Activated naive CD4-positive, alpha-beta T cell (primary cell): Measurements from ENCODE around the gene SLC19A1.

ENCODE experiments used
- DNase-seq, 4 experiments: peaks; one replicate each; lab custom pipeline; 2025; lab: John Stamatoyannopoulos, UW

SLC19A1 gene

DNA sequence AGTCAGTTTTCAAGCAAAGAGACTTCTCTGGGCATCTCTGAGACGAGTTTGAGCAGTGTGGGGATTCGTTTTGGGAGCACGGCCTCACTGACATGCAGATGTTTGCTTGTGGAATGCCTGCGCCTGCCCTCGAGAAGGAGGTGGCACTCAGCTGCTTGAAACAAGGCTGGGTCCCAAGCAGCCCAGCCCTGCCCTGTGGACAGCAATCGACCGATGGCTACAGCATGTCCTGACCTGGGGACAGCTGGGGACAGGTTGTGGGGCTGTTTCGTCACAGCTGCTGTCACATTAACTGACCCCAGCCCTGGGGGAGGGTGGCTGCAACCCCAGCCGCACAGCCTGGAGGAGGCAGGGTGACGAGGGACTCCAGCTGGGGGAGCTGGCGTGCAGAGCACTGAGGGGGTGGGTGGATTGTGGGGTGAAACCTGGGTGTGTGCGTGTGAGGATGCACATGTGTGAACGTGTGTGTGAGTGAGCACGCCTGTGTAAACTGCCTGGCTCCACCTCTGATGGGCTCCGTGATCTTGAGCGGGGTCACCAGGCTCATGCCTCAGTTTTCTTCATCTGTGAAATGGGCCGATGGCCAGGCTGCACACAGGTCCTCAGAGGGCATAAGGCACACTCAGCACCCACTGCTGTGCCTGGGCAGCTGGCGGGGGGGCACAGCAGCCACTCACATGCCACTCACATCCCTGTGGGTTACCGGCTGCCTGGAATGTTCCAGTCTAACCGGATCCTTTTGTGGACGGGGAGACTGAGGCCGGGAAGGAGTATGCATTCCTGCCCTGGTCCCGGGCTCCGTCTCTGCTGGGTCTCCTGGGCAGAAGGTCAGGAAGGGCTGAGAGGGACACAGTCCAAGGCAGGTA, 87.9 kb downstream of the SLC19A1 start:
- DNase-seq, result no peak

DNA sequence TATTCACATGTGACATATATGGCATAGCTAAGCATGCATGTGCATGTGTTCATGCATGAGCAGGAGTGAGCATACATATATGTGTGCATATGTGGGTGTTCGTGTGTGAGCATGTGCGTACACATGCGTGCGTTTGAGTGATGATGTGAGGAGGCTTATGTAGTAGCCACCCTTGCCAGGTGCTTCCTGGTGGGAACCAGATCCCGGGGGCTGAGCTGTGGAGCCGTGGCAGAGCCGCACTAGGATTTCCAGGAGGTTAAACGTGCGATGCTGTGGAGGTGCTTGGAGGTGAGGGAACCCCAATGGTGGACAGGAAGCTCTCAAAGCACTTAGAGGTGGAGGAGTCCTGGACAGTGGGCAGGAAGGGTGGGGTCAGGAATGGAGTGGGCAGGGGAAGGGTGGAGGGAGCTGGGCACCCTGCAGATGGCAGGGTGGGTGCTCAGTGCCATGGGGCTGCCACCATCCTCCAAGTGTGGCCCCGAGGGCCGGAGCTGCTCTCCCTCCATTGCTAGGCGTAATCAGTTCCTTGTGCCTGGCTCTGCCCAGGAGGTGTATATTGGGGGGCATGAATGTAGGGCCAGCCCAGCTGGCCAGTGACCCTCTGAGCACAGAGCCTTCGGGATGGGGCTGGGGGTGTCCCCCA, 88.8 kb downstream of the SLC19A1 start:
- no peak for DNase-seq

DNA sequence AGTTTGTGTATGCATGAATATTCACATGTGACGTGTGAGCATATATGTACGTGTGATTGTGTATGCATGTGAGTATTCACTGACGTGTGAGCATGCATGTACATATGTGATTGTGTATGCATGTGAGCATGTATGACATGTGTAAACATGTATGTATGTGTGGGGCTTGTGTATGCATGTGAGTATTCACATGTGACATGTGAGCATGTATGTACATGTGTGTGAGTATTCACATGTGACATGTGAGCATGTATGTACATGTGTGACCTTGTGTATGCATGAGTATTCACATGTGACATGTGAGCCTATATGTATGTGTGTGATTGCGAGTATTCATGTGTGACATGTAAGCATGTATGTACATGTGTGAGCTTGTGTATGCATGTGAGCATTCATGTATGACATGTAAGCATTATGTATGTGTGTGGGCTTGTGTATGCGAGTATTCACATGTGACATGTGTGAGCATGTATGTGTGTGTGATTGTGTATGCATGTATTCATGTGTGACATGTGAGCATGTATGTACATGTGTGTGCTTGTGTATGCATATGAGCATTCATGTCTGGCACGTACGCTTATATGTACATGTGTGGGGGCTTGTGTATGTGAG, 89.4 kb downstream of the SLC19A1 start:
- no peak for DNase-seq

DNA sequence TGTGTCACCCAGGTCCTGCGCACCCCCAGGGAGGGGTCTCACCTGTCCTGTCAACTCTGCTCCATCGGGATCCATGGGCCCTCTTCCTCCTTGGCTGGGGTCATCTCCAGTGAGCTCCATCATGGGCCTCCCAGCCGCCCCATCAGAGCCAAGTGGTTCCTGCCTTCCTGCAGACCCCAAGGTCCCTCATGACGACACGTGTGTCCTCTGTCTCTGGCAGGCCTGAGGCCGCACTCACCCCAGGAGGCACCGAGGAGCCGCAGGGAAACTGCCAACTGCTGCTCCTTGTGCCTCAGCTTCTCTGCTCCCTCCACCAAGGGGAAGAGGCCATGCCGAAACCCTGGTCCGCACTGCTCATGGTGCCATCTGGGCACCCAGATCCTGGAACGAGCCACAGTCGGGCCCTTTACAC, 90.5 kb downstream of the SLC19A1 start:
- DNase-seq, result no peak

DNA sequence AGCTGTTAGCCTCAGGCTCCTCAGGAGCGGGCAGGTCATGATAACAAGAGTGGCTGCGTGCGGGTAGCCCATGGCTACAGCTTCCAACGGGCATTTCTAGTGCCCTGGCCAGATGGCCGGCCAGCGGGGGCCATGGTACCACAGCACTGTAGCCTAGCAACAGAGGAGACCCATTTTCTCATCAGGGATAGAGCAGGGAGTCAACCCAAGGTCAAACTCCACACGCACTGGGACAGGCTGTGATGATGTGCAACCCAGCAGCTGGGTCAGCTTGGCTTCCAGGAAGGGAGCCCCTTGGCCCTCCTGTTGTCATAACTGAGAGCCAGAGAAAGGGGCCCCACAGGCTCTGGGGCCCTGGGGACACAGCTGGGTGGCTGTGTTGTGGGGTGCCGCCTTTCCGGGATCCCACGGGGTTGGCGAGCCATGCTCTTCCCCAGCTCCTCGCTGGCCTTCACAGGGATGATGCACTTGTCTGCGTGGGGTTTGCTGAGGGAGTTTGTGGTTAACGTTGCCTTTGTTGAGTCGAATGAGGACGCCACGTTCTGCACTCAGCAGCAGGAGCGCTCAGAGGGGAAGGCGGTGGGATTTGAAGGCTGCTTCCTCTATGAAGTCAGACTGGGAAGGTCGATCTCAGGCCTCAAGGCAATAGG, 91.0 kb downstream of the SLC19A1 start:
- no peak for DNase-seq

DNA sequence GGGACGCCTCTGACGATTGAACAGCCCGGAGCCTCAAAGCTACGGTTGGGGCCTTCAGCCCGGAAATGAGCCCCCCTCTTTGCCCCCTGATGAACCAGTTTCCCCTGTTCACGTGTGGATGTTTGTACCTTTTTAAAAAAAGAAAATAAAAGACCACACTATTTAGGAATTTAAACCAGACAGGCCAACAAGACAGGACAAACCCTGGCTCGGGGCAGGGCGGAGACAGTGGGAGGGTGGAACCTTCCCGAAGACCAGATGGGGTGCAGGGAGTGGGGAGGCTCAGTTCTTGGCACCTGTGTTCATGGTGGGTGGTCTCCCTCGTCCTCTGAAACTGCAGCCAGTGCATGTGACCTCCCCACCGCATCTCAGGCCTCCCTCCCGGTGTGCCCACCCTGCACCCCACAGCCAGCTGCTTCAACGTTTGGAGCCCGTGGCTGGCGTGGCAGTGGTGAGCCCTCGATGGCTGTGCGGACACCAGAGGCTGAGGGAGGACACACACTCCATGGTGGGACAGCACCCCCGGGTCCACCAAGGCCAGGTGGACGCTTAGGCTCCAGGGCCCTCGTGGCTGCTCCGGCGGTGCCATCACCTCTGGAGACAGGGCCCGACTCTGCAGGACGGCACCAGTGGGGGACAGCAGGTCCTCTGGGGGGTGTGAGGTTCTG, 91.7 kb downstream of the SLC19A1 start:
- DNase-seq, result no peak

DNA sequence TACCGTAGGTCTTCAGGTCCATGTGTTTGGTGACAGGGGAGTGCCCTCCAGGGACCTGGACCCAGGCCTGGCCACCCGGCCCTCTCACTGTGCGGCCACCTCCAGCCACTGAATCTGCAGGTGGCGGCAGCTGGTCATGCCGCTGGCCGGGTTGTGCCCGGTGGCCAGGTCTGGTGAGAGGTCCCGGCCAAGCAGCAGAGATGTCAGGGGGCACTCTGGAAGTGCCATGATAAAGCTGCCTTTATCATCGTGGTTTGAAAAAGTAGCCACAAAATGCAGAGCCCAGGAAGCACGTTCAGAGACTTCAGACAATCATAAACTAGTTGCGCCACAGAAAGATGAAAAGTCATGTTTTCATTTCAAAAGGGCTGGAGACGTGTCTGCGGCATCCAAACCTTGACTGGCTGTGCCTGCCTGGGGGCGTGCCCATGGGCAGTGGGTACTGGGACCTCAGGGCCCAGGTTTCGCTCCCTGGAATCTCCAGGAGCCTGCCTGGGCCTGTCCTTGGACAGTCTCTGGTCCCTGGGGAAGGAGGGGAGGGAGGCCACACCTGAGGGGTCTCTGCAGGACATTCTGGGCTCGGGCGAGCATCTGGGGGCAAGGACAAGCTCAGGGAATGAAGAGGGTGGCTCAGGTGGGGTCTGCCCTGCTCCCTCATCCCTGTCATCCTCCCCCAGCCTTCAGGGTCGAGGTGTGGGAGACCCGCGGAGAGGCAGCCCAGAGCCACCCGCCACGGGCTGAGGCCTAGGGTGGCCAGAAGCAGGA, 92.4 kb downstream of the SLC19A1 start:
- no peak for DNase-seq

DNA sequence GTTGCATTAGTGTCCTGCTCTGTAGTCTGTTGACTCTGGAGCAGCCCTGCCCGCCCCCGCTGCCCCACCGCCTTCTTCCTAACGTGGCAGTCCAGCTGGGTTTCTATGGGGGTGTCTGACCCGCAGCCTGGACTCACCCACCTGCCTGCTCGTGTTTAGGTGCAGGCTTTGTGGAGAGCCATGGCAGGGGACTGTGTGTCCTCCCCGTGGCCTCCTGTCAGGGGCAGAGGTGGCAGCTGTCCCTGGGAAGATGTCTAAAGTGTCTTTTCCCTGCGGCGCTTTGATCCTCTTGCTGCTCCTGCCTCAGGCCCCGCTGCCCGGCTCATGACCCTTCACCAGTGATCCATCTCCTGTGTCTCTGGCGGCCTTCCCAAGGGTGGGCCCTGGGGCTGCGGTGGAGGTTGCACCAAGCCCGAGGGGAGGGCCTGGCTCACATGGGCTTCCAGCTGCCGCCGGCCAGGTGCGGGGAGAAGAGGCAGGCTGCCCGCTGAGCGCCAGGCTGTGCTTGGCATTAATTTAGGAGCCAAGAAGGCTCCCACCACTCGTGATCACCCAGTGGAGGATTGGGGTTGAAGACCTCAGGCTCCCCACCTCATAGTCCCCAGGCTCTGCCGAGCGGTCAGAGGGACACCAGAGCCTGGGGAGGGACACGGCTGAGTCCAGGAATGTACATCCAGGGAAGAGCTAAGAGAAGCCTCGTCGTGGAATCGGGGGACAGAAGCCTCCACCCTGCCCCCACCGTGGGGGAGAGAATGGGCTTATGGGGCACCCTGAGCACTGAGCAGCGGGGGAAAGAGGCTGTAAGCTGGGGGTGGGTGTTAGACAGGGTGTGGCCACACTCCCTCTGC, 93.2 kb downstream of the SLC19A1 start:
- no peak for DNase-seq

DNA sequence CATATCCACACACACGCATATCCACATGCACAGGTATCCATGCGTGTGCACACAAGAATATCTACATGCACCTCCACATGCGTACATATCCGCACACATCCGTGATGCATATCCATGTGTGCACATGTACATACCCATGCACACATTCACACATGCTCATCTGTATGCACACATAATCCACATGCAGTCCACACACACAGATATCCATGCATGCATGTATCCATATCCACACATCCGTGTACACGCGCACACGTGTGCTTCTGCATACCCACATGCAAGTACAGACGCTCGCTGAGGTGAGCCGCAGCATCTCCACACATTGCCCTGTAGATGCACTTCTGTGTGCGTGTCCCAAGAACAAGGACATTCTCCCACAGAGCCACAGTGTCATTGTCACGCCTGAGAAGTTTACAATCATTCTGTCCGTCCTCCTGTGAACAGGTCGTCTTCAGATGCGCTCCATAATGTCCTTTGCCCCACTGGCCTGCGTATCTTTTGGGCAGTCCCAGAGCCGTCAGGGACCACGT, 93.9 kb downstream of the SLC19A1 start:
- no peak for DNase-seq
